HG02588 (cell line): ENCODE data around the gene CCHCR1.

Experiments used
- ATAC-seq: cut with Tn5 transposase; IDR thresholded peaks from one replicate; pipeline ENCODE4 v1.9.1; 2021; ENCODE audit warnings: mild to moderate bottlenecking, moderate library complexity; ENCODE audit not compliant: unreplicated experiment

CCHCR1 gene

GRCh38 chr6:31110825-31111582 lies 46.6 kb downstream of the CCHCR1 start:
- ATAC-seq, result no peak

- no peak for ATAC-seq
Observed at GRCh38 chr6:31107052-31107451, 50.5 kb downstream of the CCHCR1 start.

GRCh38 chr6:31103136-31103535 lies 54.5 kb downstream of the CCHCR1 start:
- ATAC-seq, result no peak

GRCh38 chr6:31098449-31098938 lies 59.1 kb downstream of the CCHCR1 start:
- ATAC-seq, result no peak

GRCh38 chr6:31096656-31097055 lies 60.9 kb downstream of the CCHCR1 start:
- no peak for ATAC-seq

DNA sequence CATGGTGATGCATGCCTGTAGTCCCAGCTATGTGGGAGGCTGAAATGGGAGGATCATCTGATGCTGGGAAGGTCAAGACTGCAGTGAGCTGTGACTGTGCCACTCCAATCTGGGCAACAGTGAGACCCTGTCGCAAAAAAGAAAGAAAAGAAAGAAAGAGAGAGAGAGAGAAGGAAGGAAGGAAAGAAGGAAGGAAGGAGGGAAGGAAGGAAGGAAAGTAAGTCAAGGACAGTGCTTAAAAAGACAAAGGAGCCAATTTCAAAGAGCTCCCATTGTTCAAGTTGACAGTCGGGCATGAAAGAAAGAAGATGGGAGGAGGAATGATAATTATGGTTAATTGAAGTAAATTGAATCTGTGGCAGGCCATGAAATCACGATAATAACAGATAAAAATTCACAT lies 61.4 kb downstream of the CCHCR1 start:
- ATAC-seq, result no peak

DNA sequence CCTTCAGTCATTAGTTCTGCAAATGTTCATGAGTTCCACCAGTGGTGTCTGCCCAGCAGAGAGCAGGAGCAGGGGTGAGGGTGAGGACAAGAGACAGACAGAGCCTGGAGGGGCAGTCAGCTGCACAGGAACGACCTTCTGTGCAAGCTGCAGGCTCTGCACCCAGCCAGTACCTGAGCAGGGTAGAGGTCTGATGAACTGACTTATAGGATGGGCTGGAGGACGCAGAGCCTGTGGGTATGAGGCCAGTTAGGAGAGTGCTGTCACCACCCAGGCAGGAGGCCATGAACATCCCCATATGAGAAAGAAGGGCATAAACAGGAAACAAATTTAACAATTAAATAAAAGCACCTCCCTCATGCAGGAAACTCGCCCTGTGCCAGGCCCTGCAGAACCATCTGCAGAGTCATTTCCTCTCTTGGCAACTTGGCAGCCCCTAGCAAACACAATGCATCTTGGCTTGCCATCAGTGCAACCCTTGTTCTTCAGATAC lies 63.2 kb downstream of the CCHCR1 start:
- ATAC-seq, result no peak

DNA sequence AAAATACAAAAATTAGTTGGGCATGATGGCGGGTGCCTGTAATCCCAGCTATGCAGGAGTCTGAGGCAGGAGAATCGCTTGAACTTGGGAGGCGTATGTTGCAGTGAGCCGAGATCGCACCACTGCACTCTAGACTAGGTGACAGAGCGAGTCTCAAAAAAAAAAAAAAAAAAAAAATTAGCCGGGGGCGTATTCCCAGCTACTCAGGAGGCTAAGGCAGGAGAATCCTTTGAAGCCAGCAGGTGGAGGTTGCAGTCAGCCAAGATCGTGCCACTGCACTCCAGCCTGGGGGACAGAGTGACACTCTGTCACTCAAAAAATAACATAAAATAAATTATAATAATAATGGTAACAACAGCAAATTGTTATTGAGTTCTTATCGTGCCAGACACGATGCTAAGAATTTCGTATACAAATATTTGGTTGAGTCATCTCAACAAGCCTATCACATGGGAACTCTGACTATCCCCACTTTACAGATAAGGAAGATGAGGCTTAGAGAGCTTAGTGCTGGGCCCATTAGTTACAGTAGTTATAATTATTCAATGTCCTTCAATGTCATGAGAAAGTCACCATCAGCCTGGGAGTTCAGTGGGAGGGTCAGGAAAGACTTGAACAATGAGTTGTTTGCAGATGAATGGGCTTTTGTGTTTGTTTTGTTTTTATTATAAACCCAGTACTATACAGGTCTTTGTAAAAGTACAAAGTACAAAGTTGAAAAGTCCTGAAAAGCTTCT lies 64.7 kb downstream of the CCHCR1 start:
- ATAC-seq, result no peak
